ENCODE measurements around the gene BLTP3A. TPM values are rescaled to one million over a fixed set of nuclear protein-coding genes. Genes with fewer than 3 reads are reported as not detected.
"Not testable (repeated sequence)": the region's sequence is repeated elsewhere in the genome, so short reads cannot be mapped to it uniquely, and the experiment has no call there.

The BLTP3A gene
- total RNA-seq, 1 donor from 2014 or later, result 16.5 TPM

DNA sequence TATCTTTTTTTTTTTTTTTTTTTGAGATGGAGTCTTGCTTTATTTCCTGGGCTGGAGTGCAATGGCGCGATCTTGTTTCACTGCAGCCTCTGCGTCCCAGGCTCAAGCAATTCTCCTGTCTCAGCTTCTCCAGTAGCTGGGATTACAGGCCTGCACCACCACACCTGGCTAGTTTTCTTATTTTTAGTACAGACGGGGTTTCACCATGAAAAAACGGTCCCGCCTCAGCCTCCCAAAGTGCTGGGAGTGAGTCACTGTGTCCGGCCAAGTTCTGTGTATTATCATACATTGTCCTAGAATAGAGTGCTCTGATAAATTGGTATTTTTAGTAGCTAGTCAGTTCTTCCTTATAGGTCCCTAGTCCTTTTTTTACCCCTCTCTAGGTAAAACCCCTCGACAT, 31.8 kb upstream of the BLTP3A start:
- Histone ChIP-seq H3K4me3 (peak overlapping the region; percentile 33), H3K27ac (replicated peaks) (peak overlapping the region; percentile 91), H3K36me3 (peaks cover 27% of the 10 kb centered on the region), H3K4me1 (peaks cover 80% of the 10 kb centered on the region), H3K9me3 (replicated peaks) (no peaks in the 10 kb centered on the region), H3K27me3 (ENCODE audit: low read depth) (no peaks in the 10 kb centered on the region)
- intact Hi-C loops (cut with micrococcal nuclease), result no loop called here
- no peak for DNase-seq
- TF ChIP-seq, protein P1, sequence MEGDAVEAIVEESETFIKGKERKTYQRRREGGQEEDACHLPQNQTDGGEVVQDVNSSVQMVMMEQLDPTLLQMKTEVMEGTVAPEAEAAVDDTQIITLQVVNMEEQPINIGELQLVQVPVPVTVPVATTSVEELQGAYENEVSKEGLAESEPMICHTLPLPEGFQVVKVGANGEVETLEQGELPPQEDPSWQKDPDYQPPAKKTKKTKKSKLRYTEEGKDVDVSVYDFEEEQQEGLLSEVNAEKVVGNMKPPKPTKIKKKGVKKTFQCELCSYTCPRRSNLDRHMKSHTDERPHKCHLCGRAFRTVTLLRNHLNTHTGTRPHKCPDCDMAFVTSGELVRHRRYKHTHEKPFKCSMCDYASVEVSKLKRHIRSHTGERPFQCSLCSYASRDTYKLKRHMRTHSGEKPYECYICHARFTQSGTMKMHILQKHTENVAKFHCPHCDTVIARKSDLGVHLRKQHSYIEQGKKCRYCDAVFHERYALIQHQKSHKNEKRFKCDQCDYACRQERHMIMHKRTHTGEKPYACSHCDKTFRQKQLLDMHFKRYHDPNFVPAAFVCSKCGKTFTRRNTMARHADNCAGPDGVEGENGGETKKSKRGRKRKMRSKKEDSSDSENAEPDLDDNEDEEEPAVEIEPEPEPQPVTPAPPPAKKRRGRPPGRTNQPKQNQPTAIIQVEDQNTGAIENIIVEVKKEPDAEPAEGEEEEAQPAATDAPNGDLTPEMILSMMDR (IDR thresholded peaks at IDR 0.05; ENCODE audit: borderline replicate concordance), result no peak

DNA sequence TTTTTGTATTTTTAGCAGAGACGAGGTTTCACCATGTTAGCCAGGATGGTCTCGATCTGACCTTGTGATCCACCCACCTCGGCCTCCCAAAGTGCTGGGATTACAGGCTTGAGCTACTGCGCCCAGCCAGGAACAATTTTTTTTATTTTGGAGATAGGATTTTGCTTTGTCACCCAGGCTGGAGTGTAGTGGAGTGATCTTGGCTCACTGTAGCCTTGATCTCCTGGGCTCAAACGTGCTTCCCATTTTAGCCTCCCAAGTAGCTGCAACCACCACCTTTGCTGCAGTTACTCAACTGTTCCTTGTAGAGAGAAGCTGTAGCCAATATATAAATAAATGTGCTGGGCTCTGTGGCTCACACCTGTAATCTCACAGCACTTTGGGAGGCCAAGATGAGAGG, 30.2 kb upstream of the BLTP3A start:
- H3K27me3 ChIP-seq (ENCODE audit: low read depth); H3K9me3 ChIP-seq (replicated peaks); DNase-seq; H3K4me3 ChIP-seq; intact Hi-C loops (cut with micrococcal nuclease): not testable (repeated sequence)
- Histone ChIP-seq H3K27ac (replicated peaks) (peak overlapping the region; percentile 91), H3K4me1 (peaks cover 88% of the 10 kb centered on the region), H3K36me3 (peaks cover 42% of the 10 kb centered on the region)

DNA sequence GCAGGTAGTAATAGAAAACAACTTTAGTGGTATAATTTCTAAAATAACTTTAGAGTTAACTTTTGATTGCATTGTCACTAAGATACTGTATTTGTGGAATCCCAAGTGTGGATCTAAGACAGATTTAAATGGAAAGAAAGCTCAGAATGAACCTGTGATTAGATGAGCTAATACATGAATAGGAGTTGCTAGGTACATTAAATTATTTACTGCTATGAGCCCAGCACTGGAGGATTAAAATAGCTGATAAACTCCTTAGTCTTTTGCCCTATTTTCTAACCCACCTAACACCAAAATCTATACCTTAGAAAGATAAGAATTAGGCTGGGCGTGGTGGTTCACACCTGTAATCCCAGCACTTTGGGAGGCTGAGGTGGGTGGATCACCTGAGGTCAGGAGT, 23.7 kb upstream of the BLTP3A start:
- intact Hi-C loops (cut with micrococcal nuclease), result no loop called here
- Histone ChIP-seq H3K27me3 (ENCODE audit: low read depth) (no peaks in the 10 kb centered on the region), H3K9me3 (replicated peaks) (no peaks in the 10 kb centered on the region), H3K4me1 (peaks cover 58% of the 10 kb centered on the region), H3K27ac (replicated peaks) (no peak overlapping the region), H3K36me3 (peaks cover 99% of the 10 kb centered on the region), H3K4me3 (no peak overlapping the region)
- TF ChIP-seq, protein P1 (IDR thresholded peaks at IDR 0.05; ENCODE audit: borderline replicate concordance), result no peak
- no peak for DNase-seq

DNA sequence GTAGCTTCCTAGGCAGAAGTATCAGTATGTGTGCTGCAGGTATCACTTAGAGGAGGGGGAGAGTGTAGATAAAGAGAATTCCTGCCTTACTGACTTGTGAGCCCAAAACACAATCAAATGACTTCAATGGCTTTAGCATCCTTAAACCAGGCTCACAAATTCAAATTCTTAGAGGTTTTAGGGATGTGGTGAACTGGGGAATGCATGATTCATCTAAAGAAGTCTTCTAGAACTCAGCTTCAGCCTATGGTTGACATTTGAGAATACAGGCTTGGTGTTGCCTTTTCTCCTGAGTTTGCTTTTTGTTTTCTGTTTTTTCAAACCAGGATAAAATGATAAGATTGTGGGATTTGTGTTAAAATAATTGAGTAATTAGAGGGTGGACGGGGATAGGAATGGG, 20.2 kb upstream of the BLTP3A start:
- peaks cover 96% of the 10 kb centered on the region for H3K36me3 ChIP-seq
- intact Hi-C loops (cut with micrococcal nuclease), result no loop called here
- TF ChIP-seq, protein P1 (IDR thresholded peaks at IDR 0.05; ENCODE audit: borderline replicate concordance), result no peak
- no peak overlapping the region for H3K27ac ChIP-seq (replicated peaks)
- H3K9me3 ChIP-seq (replicated peaks), result no peaks in the 10 kb centered on the region
- H3K4me3 ChIP-seq, result no peak overlapping the region
- peaks cover 35% of the 10 kb centered on the region for H3K4me1 ChIP-seq
- DNase-seq, result no peak
- H3K27me3 ChIP-seq (ENCODE audit: low read depth), result no peaks in the 10 kb centered on the region

DNA sequence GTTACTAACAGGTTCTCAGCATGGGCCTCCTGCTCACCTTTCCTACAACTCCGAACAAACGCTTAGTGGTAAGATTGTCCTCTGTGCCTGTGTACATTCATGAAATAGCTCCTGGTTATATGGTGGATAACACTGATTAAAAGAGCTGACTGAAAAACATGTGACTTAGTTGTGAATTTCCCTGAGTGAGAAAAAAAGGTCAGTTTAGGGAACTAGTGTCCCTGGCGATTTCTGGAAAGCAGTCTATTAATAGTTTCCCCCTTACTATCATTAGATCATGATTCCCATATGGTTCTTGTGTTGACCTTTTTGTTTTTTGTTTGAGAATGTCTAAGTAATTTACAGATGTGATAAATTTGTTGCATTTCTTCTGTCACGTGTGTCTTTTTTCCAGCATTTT, 18.9 kb upstream of the BLTP3A start:
- peaks cover 84% of the 10 kb centered on the region for H3K36me3 ChIP-seq
- TF ChIP-seq, protein P1 (IDR thresholded peaks at IDR 0.05; ENCODE audit: borderline replicate concordance), result no peak
- H3K4me1 ChIP-seq, result peaks cover 35% of the 10 kb centered on the region
- H3K27ac ChIP-seq (replicated peaks), result peak overlapping the region; percentile 62
- no peak for DNase-seq
- H3K4me3 ChIP-seq, result no peak overlapping the region
- intact Hi-C loops (cut with micrococcal nuclease), result no loop called here
- no peaks in the 10 kb centered on the region for H3K27me3 ChIP-seq (ENCODE audit: low read depth)
- H3K9me3 ChIP-seq (replicated peaks), result no peaks in the 10 kb centered on the region

DNA sequence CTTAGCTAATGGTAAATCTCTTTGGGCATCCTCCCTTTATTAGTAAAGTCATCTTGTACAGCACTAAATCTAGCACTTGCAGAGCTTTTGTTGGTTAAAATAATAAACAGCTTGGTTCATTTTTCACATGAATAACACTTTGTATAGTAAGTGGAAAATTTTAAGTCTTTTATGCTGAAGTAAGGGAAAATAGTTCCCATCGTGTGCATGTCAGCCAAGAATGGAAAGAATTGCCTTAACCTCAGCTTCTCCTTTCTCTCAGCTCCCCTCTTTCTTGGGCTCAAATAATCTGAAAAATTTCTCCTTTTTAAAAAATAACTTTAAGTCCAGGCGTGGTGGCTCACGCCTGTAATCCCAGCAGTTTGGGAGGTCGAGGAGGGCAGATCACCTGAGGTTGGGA, 18.0 kb upstream of the BLTP3A start:
- TF ChIP-seq, protein P1 (IDR thresholded peaks at IDR 0.05; ENCODE audit: borderline replicate concordance), result no peak
- intact Hi-C loops (cut with micrococcal nuclease), result no loop called here
- Histone ChIP-seq H3K4me1 (peaks cover 35% of the 10 kb centered on the region), H3K9me3 (replicated peaks) (no peaks in the 10 kb centered on the region), H3K36me3 (peaks cover 79% of the 10 kb centered on the region), H3K27ac (replicated peaks) (peak overlapping the region; percentile 62), H3K27me3 (ENCODE audit: low read depth) (no peaks in the 10 kb centered on the region), H3K4me3 (no peak overlapping the region)
- DNase-seq, result no peak
